ENCODE results near the gene SUMO3. TPM values are rescaled to one million over a fixed set of nuclear protein-coding genes. Genes with fewer than 3 reads are reported as not detected.

The SUMO3 gene
- total and polyA plus RNA-seq, 2 of the 8 experiments (the other 6 are each of a cell fraction or from before 2014, with no cell fraction given): 96.8 to 101 TPM

DNA sequence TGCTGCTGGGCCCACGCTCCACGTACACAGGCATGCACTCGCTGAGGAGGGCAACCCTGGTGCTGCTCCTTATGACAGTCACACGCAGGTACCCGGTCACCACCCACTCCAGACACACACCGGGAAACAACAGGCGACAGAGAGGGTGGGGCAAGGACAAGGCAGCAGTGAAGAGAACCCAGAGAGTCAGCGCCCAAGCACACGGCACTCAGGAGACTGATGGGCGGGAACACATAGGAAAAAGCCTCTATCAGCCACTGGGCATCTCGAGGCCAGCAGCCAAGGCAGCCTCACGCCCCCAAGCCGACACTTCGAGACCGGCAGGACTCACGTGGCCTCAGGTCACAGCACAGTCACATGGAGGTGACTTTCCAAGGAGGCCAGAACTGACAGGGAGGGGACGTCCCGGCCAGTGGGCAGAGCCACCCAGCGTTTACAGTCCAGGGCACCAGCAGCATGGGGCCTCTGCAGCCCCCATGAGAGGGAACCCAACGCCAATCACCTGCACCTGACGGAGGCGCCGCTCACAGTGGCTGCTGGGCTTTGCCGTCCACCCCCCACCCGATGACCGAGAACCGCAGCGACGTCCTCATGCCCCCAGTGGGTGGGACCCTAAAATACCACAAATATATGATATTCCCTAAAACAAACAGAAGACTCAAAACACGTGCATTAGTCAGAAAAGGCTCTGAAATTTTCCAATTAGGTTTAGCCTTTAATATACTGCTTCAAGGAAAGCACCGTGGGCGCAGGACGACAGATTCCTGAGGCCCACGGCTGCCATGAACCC lies 35.9 kb upstream of the SUMO3 start (continued):
- no peak for TF ChIP-seq NANOG (IDR thresholded peaks at IDR 0.05; ENCODE audit: insufficient read depth, low read depth, low read length, poor library complexity, severe bottlenecking)
- TF ChIP-seq SIX5 (IDR thresholded peaks at IDR 0.05; ENCODE audit: low read depth, low read length): no peak
- no peak for TF ChIP-seq CHD7 (IDR thresholded peaks at IDR 0.05; ENCODE audit: insufficient replicate concordance, low read length)
- no peak for TF ChIP-seq SUZ12 (IDR thresholded peaks at IDR 0.05; ENCODE audit: low read length)
- no peak for TF ChIP-seq YY1 (IDR thresholded peaks at IDR 0.05; ENCODE audit: low read depth, low read length)
- no peak for TF ChIP-seq CTCF (IDR thresholded peaks at IDR 0.05; ENCODE audit: control extremely low read depth in 1 of 3, insufficient read depth in 1 of 3, low read depth in 1 of 3, low read length in 3 of 3)
